Lung (tissue), 12 donors: ENCODE results near the gene TNFRSF11A. TPM values are rescaled to one million over a fixed set of nuclear protein-coding genes. Genes with fewer than 3 reads are reported as not detected.

ENCODE experiments used
- ATAC-seq: fragments of 200-7000 bp; cut with Tn5 transposase; one replicate; pipeline ENCODE4 v1.9.1; 2020; ENCODE audit warnings: moderate number of reproducible peaks; ENCODE audit not compliant: insufficient read depth, low FRiP score
- DNase-seq, 3 donors: peaks; one replicate each; pipeline ENCODE4 v3.0.0-alpha.2; 2013 to 2017
- H3K27ac ChIP-seq, 2 donors: one replicate each; pipeline ENCODE4 v1.5.1; 2013; ENCODE audit warnings: mild to moderate bottlenecking in 2 of 2, moderate library complexity in 2 of 2, control low read depth in 1 of 2, inconsistent platforms in 1 of 2, low read depth in 1 of 2, low read length in 1 of 2
- H3K27me3 ChIP-seq, 3 donors: one replicate each; pipeline ENCODE4 v1.5.1; 2013; ENCODE audit warnings: low read length in 2 of 3; ENCODE audit not compliant: control insufficient read depth in 3 of 3, insufficient read depth in 3 of 3
- H3K36me3 ChIP-seq, 4 donors: one replicate each; pipeline ENCODE4 v1.5.1; 2013; ENCODE audit warnings: low read length in 4 of 4, mild to moderate bottlenecking in 1 of 4, moderate library complexity in 1 of 4; ENCODE audit not compliant: control insufficient read depth in 4 of 4, insufficient read depth in 4 of 4
- H3K4me1 ChIP-seq, 5 donors: one replicate each; pipeline ENCODE4 v1.5.1; 2013; ENCODE audit warnings: low read length in 5 of 5, mild to moderate bottlenecking in 2 of 5, moderate library complexity in 1 of 5; ENCODE audit not compliant: control insufficient read depth in 5 of 5, insufficient read depth in 5 of 5
- H3K4me3 ChIP-seq: one replicate; pipeline ENCODE4 v1.5.1; 2013; ENCODE audit warnings: mild to moderate bottlenecking, control low read depth, moderate library complexity
- H3K9ac ChIP-seq, 2 donors: one replicate each; pipeline ENCODE4 v1.5.1; 2013; ENCODE audit warnings: low read length in 2 of 2, control low read depth in 1 of 2; ENCODE audit not compliant: insufficient read depth in 1 of 2
- H3K9me3 ChIP-seq, 4 donors: one replicate each; pipeline ENCODE4 v1.5.1; 2013; ENCODE audit warnings: low read length in 3 of 4, mild to moderate bottlenecking in 1 of 4, moderate library complexity in 1 of 4; ENCODE audit not compliant: control insufficient read depth in 4 of 4, insufficient read depth in 3 of 4
- WGBS, 2 donors: extraction: QIAGEN DNeasy Blood & Tissue Kit; methylation state at CpG; one replicate each; pipeline ENCODE4 v1.1.7; 2013; 5-methylcytosine and 5-hydroxymethylcytosine counted together
- polyA plus RNA-seq, 2 donors: library from polyadenylated mRNA; stranded (reverse); fragments of 200-250 nt; gene quantifications; one replicate each; pipeline ENCODE4 v1.2.1, GENCODE V29; 2013
- total RNA-seq, 2 donors: library from RNA; depleted of rRNA in 1 of 2; stranded (reverse); fragments of >200 nt in 1 of 2; gene quantifications; one replicate each; pipeline ENCODE4 v1.2.1, GENCODE V29; 2014 to 2021
- TF ChIP-seq, protein P1 (sequence below): IDR thresholded peaks from 2 replicates; pipeline ENCODE4 v1.5.1; 2012; ENCODE audit warnings: mild to moderate bottlenecking; ENCODE audit errors: control extremely low read depth, extremely low read depth
- donor health status: control.
- donor health status: control.
- donor health status: Bipolar disorder and iron deficiency.
- donor health status: healthy.
- donor health status: DM: yes; HTN: yes; CAD: no.

Gene TNFRSF11A
- total and polyA plus RNA-seq, 4 donors = 1.0 to 7.8 (median 2.8) TPM

DNA sequence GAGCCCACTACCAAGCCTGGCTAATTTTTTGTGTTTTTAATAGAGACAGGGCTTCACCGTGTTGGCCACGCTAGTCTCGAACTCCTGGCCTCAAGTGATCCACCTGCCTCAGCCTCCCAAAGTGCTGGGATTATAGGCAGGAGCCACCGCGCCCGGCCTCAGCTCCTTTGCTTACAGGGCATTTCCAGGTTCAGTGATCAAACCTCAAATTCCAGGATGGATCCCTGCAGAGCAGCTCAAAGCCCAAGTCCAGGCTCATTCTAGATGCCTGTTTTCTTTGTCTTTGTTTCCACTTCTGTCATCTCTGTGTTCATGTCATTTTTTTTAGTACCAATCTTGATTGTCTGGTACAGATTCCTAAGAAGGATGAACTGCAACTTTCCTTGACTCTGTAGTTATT lies 41.9 kb downstream of the TNFRSF11A start:
- H3K27me3 ChIP-seq = no peaks in the 10 kb centered on the region
- ATAC-seq = no peak
- whole genome bisulfite sequencing, 2 donors = 95 to 96% methylated on average over 6 of the region's 6 CpGs

DNA sequence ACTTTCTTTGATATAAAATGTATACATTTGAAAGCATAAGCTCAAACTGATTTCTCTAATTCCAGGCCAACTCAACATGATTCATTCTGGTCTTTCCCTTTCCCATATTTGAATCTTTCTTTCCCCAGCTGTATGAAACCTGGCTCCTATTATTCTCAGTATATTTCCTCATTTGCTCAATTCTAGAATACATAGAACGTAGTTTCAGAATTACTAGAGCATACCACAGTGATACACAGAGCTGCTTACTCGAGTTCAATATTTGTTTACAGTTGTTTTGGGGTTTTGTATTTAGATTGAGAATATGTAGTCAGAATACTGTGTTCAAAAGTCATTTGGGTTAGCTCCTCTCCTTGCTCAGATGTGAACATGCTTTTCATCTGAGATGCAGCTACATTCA lies 43.0 kb downstream of the TNFRSF11A start:
- Histone ChIP-seq H3K9ac (no peak overlapping the region), H3K27me3 (no peaks in the 10 kb centered on the region), H3K4me1 (no peaks in the 10 kb centered on the region), H3K4me3 (no peak overlapping the region), H3K9me3 (no peaks in the 10 kb centered on the region), H3K27ac (no peak overlapping the region), H3K36me3 (no peaks in the 10 kb centered on the region)
- ATAC-seq = no peak
- WGBS, 2 donors = 78 to 86% methylated on average over 2 of the region's 2 CpGs
- TF ChIP-seq, protein P1, sequence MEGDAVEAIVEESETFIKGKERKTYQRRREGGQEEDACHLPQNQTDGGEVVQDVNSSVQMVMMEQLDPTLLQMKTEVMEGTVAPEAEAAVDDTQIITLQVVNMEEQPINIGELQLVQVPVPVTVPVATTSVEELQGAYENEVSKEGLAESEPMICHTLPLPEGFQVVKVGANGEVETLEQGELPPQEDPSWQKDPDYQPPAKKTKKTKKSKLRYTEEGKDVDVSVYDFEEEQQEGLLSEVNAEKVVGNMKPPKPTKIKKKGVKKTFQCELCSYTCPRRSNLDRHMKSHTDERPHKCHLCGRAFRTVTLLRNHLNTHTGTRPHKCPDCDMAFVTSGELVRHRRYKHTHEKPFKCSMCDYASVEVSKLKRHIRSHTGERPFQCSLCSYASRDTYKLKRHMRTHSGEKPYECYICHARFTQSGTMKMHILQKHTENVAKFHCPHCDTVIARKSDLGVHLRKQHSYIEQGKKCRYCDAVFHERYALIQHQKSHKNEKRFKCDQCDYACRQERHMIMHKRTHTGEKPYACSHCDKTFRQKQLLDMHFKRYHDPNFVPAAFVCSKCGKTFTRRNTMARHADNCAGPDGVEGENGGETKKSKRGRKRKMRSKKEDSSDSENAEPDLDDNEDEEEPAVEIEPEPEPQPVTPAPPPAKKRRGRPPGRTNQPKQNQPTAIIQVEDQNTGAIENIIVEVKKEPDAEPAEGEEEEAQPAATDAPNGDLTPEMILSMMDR = no peak
- no peak for DNase-seq

More for the DNA sequence above, 41.9 kb downstream of the TNFRSF11A start:
- Histone ChIP-seq H3K9me3 (no peaks in the 10 kb centered on the region), H3K9ac (no peak overlapping the region), H3K4me1 (no peaks in the 10 kb centered on the region), H3K4me3 (no peak overlapping the region), H3K36me3 (no peaks in the 10 kb centered on the region), H3K27ac (no peak overlapping the region)
- TF ChIP-seq, protein P1 = no peak
- no peak for DNase-seq

DNA sequence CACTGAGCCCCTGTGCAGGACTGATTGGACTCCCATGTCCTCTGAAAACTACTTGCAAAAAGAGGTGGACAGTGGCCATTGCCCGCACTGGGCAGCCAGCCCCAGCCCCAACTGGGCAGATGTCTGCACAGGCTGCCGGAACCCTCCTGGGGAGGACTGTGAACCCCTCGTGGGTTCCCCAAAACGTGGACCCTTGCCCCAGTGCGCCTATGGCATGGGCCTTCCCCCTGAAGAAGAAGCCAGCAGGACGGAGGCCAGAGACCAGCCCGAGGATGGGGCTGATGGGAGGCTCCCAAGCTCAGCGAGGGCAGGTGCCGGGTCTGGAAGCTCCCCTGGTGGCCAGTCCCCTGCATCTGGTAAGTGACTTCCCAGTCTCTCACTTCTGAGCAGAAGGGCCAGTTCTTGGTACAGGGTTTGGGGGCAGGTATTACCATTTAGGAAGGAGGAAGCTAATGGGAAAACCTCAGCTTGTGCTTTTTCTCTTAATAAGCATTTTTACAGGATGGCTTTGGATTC lies 44.1 kb downstream of the TNFRSF11A start:
- H3K4me1 ChIP-seq = no peaks in the 10 kb centered on the region
- no peak for DNase-seq
- TF ChIP-seq, protein P1 = no peak
- no peaks in the 10 kb centered on the region for H3K36me3 ChIP-seq
- H3K9ac ChIP-seq = no peak overlapping the region
- peaks cover 0 to 2% (median 0%) of the 10 kb centered on the region in 4 donors for H3K9me3 ChIP-seq
- H3K4me3 ChIP-seq = no peak overlapping the region
- H3K27me3 ChIP-seq = no peaks in the 10 kb centered on the region
- 89 to 95% methylated on average over 9 of the region's 9 CpGs for WGBS, 2 donors
- H3K27ac ChIP-seq = no peak overlapping the region
- ATAC-seq = no peak

DNA sequence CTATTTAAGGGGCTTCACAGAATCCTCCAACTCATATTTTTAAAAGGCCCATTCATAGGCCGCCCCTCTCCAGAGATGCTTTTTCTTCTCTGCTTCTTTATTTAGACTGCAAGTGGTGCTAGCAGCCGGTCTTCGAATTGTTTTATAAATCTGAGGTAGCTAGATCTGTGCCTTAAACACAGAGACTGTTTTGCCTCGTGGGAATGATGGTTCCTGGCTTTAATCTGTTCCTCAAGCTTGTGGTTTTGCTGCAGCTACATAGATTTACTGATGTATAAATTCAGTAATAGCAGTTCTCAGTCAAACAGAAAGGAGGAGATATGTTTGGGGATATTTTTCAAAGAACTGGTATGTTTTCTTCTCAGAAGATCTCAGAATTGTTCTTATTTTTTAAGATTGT lies 45.3 kb downstream of the TNFRSF11A start:
- H3K9me3 ChIP-seq = peaks cover 0 to 2% (median 0%) of the 10 kb centered on the region in 4 donors
- 74 to 75% methylated on average over 4 of the region's 4 CpGs for WGBS, 2 donors
- no peaks in the 10 kb centered on the region for H3K27me3 ChIP-seq
- DNase-seq (no peak), ATAC-seq (no peak)
- H3K27ac ChIP-seq = no peak overlapping the region
- no peak overlapping the region for H3K9ac ChIP-seq
- H3K36me3 ChIP-seq = no peaks in the 10 kb centered on the region
- TF ChIP-seq, protein P1 = no peak
- no peak overlapping the region for H3K4me3 ChIP-seq
- no peaks in the 10 kb centered on the region for H3K4me1 ChIP-seq
